HG03571 (cell line): ENCODE measurements around the gene MRPS18A.
"Not testable (repeated sequence)": the region's sequence is repeated elsewhere in the genome, so short reads cannot be mapped to it uniquely, and the experiment has no call there.

ENCODE experiments used
- ATAC-seq: cut with Tn5 transposase; IDR thresholded peaks from one replicate; pipeline ENCODE4 v1.9.1; 2021; ENCODE audit not compliant: unreplicated experiment

The MRPS18A gene

GRCh38 chr6:43671801-43672690 lies 15.5 kb downstream of the MRPS18A start:
- ATAC-seq, result no peak

GRCh38 chr6:43671011-43671800 lies 16.4 kb downstream of the MRPS18A start:
- no peak for ATAC-seq

- ATAC-seq, result no peak
Observed at GRCh38 chr6:43670623-43670986, 17.0 kb downstream of the MRPS18A start.

GRCh38 chr6:43669922-43670622 lies 17.5 kb downstream of the MRPS18A start:
- ATAC-seq, result no peak

GRCh38 chr6:43669050-43669921 lies 18.3 kb downstream of the MRPS18A start:
- ATAC-seq, result no peak

- ATAC-seq, result no peak
Observed at GRCh38 chr6:43668151-43669028, 19.2 kb downstream of the MRPS18A start.

- no peak for ATAC-seq
Observed at GRCh38 chr6:43667245-43668150, 20.1 kb downstream of the MRPS18A start.

GRCh38 chr6:43666196-43666920 lies 21.2 kb downstream of the MRPS18A start:
- ATAC-seq, result no peak

GRCh38 chr6:43665376-43665775 lies 22.2 kb downstream of the MRPS18A start:
- no peak for ATAC-seq

- ATAC-seq, result not testable (repeated sequence)
Observed at GRCh38 chr6:43662948-43663347, 24.6 kb downstream of the MRPS18A start.

- ATAC-seq, result no peak
Observed at GRCh38 chr6:43658161-43658560, 29.4 kb downstream of the MRPS18A start.

- no peak for ATAC-seq
Observed at GRCh38 chr6:43657221-43657802, 30.3 kb downstream of the MRPS18A start.

- ATAC-seq, result not testable (repeated sequence)
Observed at GRCh38 chr6:43652822-43653221, 34.8 kb downstream of the MRPS18A start.

GRCh38 chr6:43648248-43648647 lies 39.3 kb downstream of the MRPS18A start:
- ATAC-seq, result no peak

- ATAC-seq, result no peak
Observed at GRCh38 chr6:43647613-43648012, 40.0 kb downstream of the MRPS18A start.

GRCh38 chr6:43645613-43645964 lies 42.0 kb downstream of the MRPS18A start:
- no peak for ATAC-seq

- no peak for ATAC-seq
Observed at GRCh38 chr6:43644940-43645612, 42.5 kb downstream of the MRPS18A start, which contains the start of gene RSPH9. Gene RSPH9, plus strand, starts transcription at chr6:43645036. Its CDS starts 63 bp downstream, at chr6:43645099.
